ENCODE measurements around the gene KIN.
A peak's percentile ranks its signal among the peaks of the same experiment; 100 is the strongest.

KIN gene

GRCh38 chr10:7829289-7829834 is 41.6 kb upstream of the KIN start:
- no peak for DNase-seq (ENCODE audit: extremely low spot score)
- ChIA-PET CTCF (no interaction called here), POLR2A (no interaction called here)
- no peak for TF ChIP-seq LEF1 (IDR thresholded peaks at IDR 0.05; ENCODE audit: borderline replicate concordance)

GRCh38 chr10:7826971-7827370 is 39.2 kb upstream of the KIN start:
- ChIA-PET CTCF (interaction anchor here (0.7 kb wide), 1 partner anchor 73 kb away, joined by 3 read pairs; no protein-coding TSS in a partner anchor), POLR2A (interaction anchor here (2.4 kb wide), 1 partner anchor 8 kb away, joined by 15 read pairs; the partner anchor contains the start of gene TAF3)
- peak; percentile 21 for DNase-seq (ENCODE audit: extremely low spot score)
- TF ChIP-seq TARDBP (IDR thresholded peaks at IDR 0.05) (no peak), FOXM1 (IDR thresholded peaks at IDR 0.05; ENCODE audit: borderline replicate concordance) (no peak), ZNF384 (IDR thresholded peaks at IDR 0.05) (no peak), L3MBTL2 (conservative IDR thresholded peaks at IDR 0.05) (no peak), FOXK2 (IDR thresholded peaks at IDR 0.05) (no peak), SP1 (IDR thresholded peaks at IDR 0.05) (no peak), LEF1 (IDR thresholded peaks at IDR 0.05; ENCODE audit: borderline replicate concordance) (no peak), BHLHE40 (IDR thresholded peaks at IDR 0.05; ENCODE audit: borderline replicate concordance) (no peak), HDGF (IDR thresholded peaks at IDR 0.05; ENCODE audit: borderline replicate concordance) (no peak), FOXA1 (IDR thresholded peaks at IDR 0.05) (no peak), NFRKB (IDR thresholded peaks at IDR 0.05) (no peak), SUZ12 (IDR thresholded peaks at IDR 0.05) (no peak), PKNOX1 (IDR thresholded peaks at IDR 0.05) (no peak), ELF4 (IDR thresholded peaks at IDR 0.05) (no peak), ARNT (IDR thresholded peaks at IDR 0.05) (no peak), CTBP1 (IDR thresholded peaks at IDR 0.05; ENCODE audit: borderline replicate concordance) (no peak)

- TF ChIP-seq TARDBP (IDR thresholded peaks at IDR 0.05) (no peak), FOXM1 (IDR thresholded peaks at IDR 0.05; ENCODE audit: borderline replicate concordance) (no peak), LEF1 (IDR thresholded peaks at IDR 0.05; ENCODE audit: borderline replicate concordance) (no peak), FOXK2 (IDR thresholded peaks at IDR 0.05) (no peak), SP1 (IDR thresholded peaks at IDR 0.05) (no peak), FOXA1 (IDR thresholded peaks at IDR 0.05) (no peak), HDGF (IDR thresholded peaks at IDR 0.05; ENCODE audit: borderline replicate concordance) (no peak), ARNT (IDR thresholded peaks at IDR 0.05) (no peak), CTBP1 (IDR thresholded peaks at IDR 0.05; ENCODE audit: borderline replicate concordance) (no peak), L3MBTL2 (conservative IDR thresholded peaks at IDR 0.05) (no peak), BHLHE40 (IDR thresholded peaks at IDR 0.05; ENCODE audit: borderline replicate concordance) (no peak), NFRKB (IDR thresholded peaks at IDR 0.05) (no peak), ELF4 (IDR thresholded peaks at IDR 0.05) (no peak), SUZ12 (IDR thresholded peaks at IDR 0.05) (no peak), ZNF384 (IDR thresholded peaks at IDR 0.05) (no peak), PKNOX1 (IDR thresholded peaks at IDR 0.05) (no peak)
- ChIA-PET CTCF (no interaction called here), POLR2A (no interaction called here)
- no peak for DNase-seq (ENCODE audit: extremely low spot score)
Observed at GRCh38 chr10:7824251-7824650, 36.5 kb upstream of the KIN start.

GRCh38 chr10:7819121-7819460 is 31.3 kb upstream of the KIN start:
- peak; percentile 61 for DNase-seq (ENCODE audit: extremely low spot score)
- TF ChIP-seq L3MBTL2 (conservative IDR thresholded peaks at IDR 0.05) (no peak), SUZ12 (IDR thresholded peaks at IDR 0.05) (no peak), CTBP1 (IDR thresholded peaks at IDR 0.05; ENCODE audit: borderline replicate concordance) (no peak), TARDBP (IDR thresholded peaks at IDR 0.05) (no peak), NFRKB (IDR thresholded peaks at IDR 0.05) (no peak), HDGF (IDR thresholded peaks at IDR 0.05; ENCODE audit: borderline replicate concordance) (no peak), FOXM1 (IDR thresholded peaks at IDR 0.05; ENCODE audit: borderline replicate concordance) (no peak), FOXA1 (IDR thresholded peaks at IDR 0.05) (no peak), PKNOX1 (IDR thresholded peaks at IDR 0.05) (no peak), ZNF384 (IDR thresholded peaks at IDR 0.05) (no peak)
- ChIA-PET POLR2A (interaction anchor here (1.7 to 6.0 kb wide), 5 partner anchors 9 to 31 kb away, joined by 6 to 36 read pairs (median 15); partner anchors contain the start of genes ATP5F1C and KIN), CTCF (interaction anchor here (0.6 kb wide), 1 partner anchor 157 kb away, joined by 4 read pairs; no protein-coding TSS in a partner anchor)

- CTCF ChIA-PET = no interaction called here
- TF ChIP-seq HDGF (IDR thresholded peaks at IDR 0.05; ENCODE audit: borderline replicate concordance) = no peak
- peak; percentile 51 for TF ChIP-seq ELF4 (IDR thresholded peaks at IDR 0.05)
- peak; percentile 87 for TF ChIP-seq CTBP1 (IDR thresholded peaks at IDR 0.05; ENCODE audit: borderline replicate concordance)
- peak; percentile 95 for DNase-seq (ENCODE audit: extremely low spot score)
- POLR2A ChIA-PET = interaction anchor here (0.7 to 6.0 kb wide), 14 partner anchors 9 to 303 kb away, joined by 3 to 36 read pairs (median 4); partner anchors contain the start of genes ATP5F1C and KIN
Observed at GRCh38 chr10:7818295-7819120, 30.7 kb upstream of the KIN start, which contains the start of gene TAF3. Gene TAF3 (plus strand): TSS chr10:7818505. CDS start chr10:7818710, 205 bp downstream.

GRCh38 chr10:7817984-7818294 is 30.1 kb upstream of the KIN start:
- DNase-seq (ENCODE audit: extremely low spot score) = no peak
- POLR2A ChIA-PET = interaction anchor here (0.7 to 6.0 kb wide), 14 partner anchors 9 to 303 kb away, joined by 3 to 36 read pairs (median 4); partner anchors contain the start of genes ATP5F1C and KIN
- TF ChIP-seq LEF1 (IDR thresholded peaks at IDR 0.05; ENCODE audit: borderline replicate concordance) (no peak), ARNT (IDR thresholded peaks at IDR 0.05) (no peak), FOXA1 (IDR thresholded peaks at IDR 0.05) (no peak), SP1 (IDR thresholded peaks at IDR 0.05) (no peak), PKNOX1 (IDR thresholded peaks at IDR 0.05) (no peak), FOXK2 (IDR thresholded peaks at IDR 0.05) (no peak), ELF4 (IDR thresholded peaks at IDR 0.05) (no peak), BHLHE40 (IDR thresholded peaks at IDR 0.05; ENCODE audit: borderline replicate concordance) (no peak), SUZ12 (IDR thresholded peaks at IDR 0.05) (no peak), CTBP1 (IDR thresholded peaks at IDR 0.05; ENCODE audit: borderline replicate concordance) (no peak), TARDBP (IDR thresholded peaks at IDR 0.05) (no peak), L3MBTL2 (conservative IDR thresholded peaks at IDR 0.05) (no peak), HDGF (IDR thresholded peaks at IDR 0.05; ENCODE audit: borderline replicate concordance) (no peak), ZNF384 (IDR thresholded peaks at IDR 0.05) (no peak), NFRKB (IDR thresholded peaks at IDR 0.05) (no peak), FOXM1 (IDR thresholded peaks at IDR 0.05; ENCODE audit: borderline replicate concordance) (no peak)
- CTCF ChIA-PET = interaction anchor here (0.6 kb wide), 1 partner anchor 697 kb away, joined by 3 read pairs; no protein-coding TSS in a partner anchor
